IMR-90 (cell line): ENCODE results near the gene EIF4G3.

Experiments
- CEBPB ChIP-seq: IDR thresholded peaks from 2 replicates; pipeline ENCODE4 v1.6.1; 2012; ENCODE audit warnings: low read depth, low read length, improper control_type of control experiment
- CTCF ChIP-seq: conservative IDR thresholded peaks from 2 replicates; pipeline ENCODE4 v1.5.1; 2012; ENCODE audit warnings: mild to moderate bottlenecking, low read depth, low read length, improper control_type of control experiment
- MAFK ChIP-seq: IDR thresholded peaks from 2 replicates; pipeline ENCODE4 v1.6.1; 2012; ENCODE audit warnings: low read depth, low read length, improper control_type of control experiment
- MXI1 ChIP-seq: IDR thresholded peaks from 2 replicates; pipeline ENCODE4 v1.6.1; 2012; ENCODE audit warnings: low read depth, mild to moderate bottlenecking, low read length, moderate library complexity, borderline replicate concordance
- POLR2A ChIP-seq: IDR thresholded peaks from 2 replicates; pipeline ENCODE4 v1.6.1; 2012; ENCODE audit warnings: mild to moderate bottlenecking, low read depth, low read length
- RAD21 ChIP-seq: IDR thresholded peaks from 2 replicates; pipeline ENCODE4 v1.6.1; 2012; ENCODE audit warnings: low read length, improper control_type of control experiment
- RCOR1 ChIP-seq: IDR thresholded peaks from 2 replicates; pipeline ENCODE4 v1.6.1; 2012; ENCODE audit warnings: mild to moderate bottlenecking, low read length, improper control_type of control experiment; ENCODE audit not compliant: insufficient replicate concordance
- RFX5 ChIP-seq: IDR thresholded peaks from 2 replicates; pipeline ENCODE4 v1.8.0; 2012; ENCODE audit warnings: low read depth, mild to moderate bottlenecking, low read length, moderate library complexity
- TF ChIP-seq, protein P1 (sequence below): fragments of 150-350 bp; IDR thresholded peaks from 2 replicates; pipeline ENCODE4 v1.6.1; 2017; ENCODE audit warnings: mild to moderate bottlenecking, antibody characterized with exemption, low read length, low read depth

- TF ChIP-seq MAFK (no peak), POLR2A (no peak), CTCF (no peak), RAD21 (no peak), CEBPB (no peak), RCOR1 (no peak), RFX5 (no peak), MXI1 (no peak)
- TF ChIP-seq, protein P1, sequence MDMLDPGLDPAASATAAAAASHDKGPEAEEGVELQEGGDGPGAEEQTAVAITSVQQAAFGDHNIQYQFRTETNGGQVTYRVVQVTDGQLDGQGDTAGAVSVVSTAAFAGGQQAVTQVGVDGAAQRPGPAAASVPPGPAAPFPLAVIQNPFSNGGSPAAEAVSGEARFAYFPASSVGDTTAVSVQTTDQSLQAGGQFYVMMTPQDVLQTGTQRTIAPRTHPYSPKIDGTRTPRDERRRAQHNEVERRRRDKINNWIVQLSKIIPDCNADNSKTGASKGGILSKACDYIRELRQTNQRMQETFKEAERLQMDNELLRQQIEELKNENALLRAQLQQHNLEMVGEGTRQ: no peak
These were observed 48.4 kb upstream of the EIF4G3 start for GRCh38 chr1:21225065-21225464.
